Naive thymus-derived CD4-positive, alpha-beta T cell (primary cell): ENCODE measurements around the gene CST2. TPM values are rescaled to one million over a fixed set of nuclear protein-coding genes. Genes with fewer than 3 reads are reported as not detected.

ENCODE experiments used
- ATAC-seq: fragments of 150-1000 bp; cut with Tn5 transposase; 2 replicates; pipeline ENCODE4 v1.10.0; 2021; ENCODE audit warnings: mild to moderate bottlenecking, moderate library complexity
- CTCF ChIA-PET: fragments of 350-600 bp; sonication (Branson Sonifier 250); formaldehyde crosslinking; loops from one replicate; lab custom pipeline; 2021; ENCODE audit warnings: antibody characterized with exemption; lab: Charles Lee
- POLR2A ChIA-PET: fragments of 350-600 bp; sonication (Branson Sonifier 250); formaldehyde crosslinking; loops from one replicate; lab custom pipeline; 2021; ENCODE audit warnings: antibody characterized with exemption, inconsistent platforms; lab: Charles Lee
- DNase-seq, 9 donors: peaks; one replicate each; pipeline versions ENCODE4 v3.0.0 to v3.0.0-alpha.2; 2020 to 2022; ENCODE audit warnings: mixed read lengths in 1 of 9
- H3K27ac ChIP-seq: one replicate; pipeline ENCODE4 v1.7.0; 2013; ENCODE audit warnings: mild to moderate bottlenecking, low read depth, low read length, moderate library complexity
- H3K27me3 ChIP-seq, 2 donors: one replicate each; pipeline ENCODE4 v1.7.0; 2013; ENCODE audit warnings: low read length in 2 of 2, mild to moderate bottlenecking in 2 of 2, moderate library complexity in 2 of 2; ENCODE audit not compliant: control insufficient read depth in 2 of 2, insufficient read depth in 2 of 2
- H3K36me3 ChIP-seq, 3 experiments: 1 replicate in 2 of 3; 2 replicates in 1 of 3; pipeline ENCODE4 v1.7.0; 2013; ENCODE audit warnings: low read length in 3 of 3, mild to moderate bottlenecking in 3 of 3, moderate library complexity in 1 of 3; ENCODE audit not compliant: insufficient read depth in 3 of 3, control insufficient read depth in 2 of 3
- H3K4me1 ChIP-seq, 2 donors: one replicate each; pipeline ENCODE4 v1.7.0; 2013; ENCODE audit warnings: low read length in 2 of 2, mild to moderate bottlenecking in 2 of 2, moderate library complexity in 1 of 2; ENCODE audit not compliant: control insufficient read depth in 2 of 2, insufficient read depth in 2 of 2
- H3K4me3 ChIP-seq: 2 replicates; pipeline ENCODE4 v1.7.0; 2013; ENCODE audit warnings: mild to moderate bottlenecking, low read length
- H3K9me3 ChIP-seq, 3 experiments: 1 replicate in 2 of 3; 2 replicates in 1 of 3; pipeline ENCODE4 v1.7.0; 2013; ENCODE audit warnings: low read length in 3 of 3; ENCODE audit not compliant: control insufficient read depth in 2 of 3
- H3K27ac Mint-ChIP-seq, 9 donors: one replicate each; pipeline ENCODE4 v1.8.0; 2020 to 2022; ENCODE audit warnings: mixed read lengths in 9 of 9, mild to moderate bottlenecking in 8 of 9, moderate library complexity in 5 of 9, inconsistent platforms in 2 of 9
- H3K27me3 Mint-ChIP-seq, 5 donors: one replicate each; pipeline ENCODE4 v1.8.0; 2021 to 2022; ENCODE audit warnings: mixed read lengths in 5 of 5, mild to moderate bottlenecking in 1 of 5
- H3K36me3 Mint-ChIP-seq, 5 donors: one replicate each; pipeline ENCODE4 v1.8.0; 2020 to 2022; ENCODE audit warnings: mixed read lengths in 5 of 5, mild to moderate bottlenecking in 3 of 5, inconsistent platforms in 1 of 5
- H3K4me1 Mint-ChIP-seq, 7 donors: one replicate each; pipeline ENCODE4 v1.8.0; 2020 to 2022; ENCODE audit warnings: mixed read lengths in 7 of 7, mild to moderate bottlenecking in 3 of 7, inconsistent platforms in 1 of 7
- H3K4me3 Mint-ChIP-seq, 10 donors: one replicate each; pipeline ENCODE4 v1.8.0; 2020 to 2022; ENCODE audit warnings: mild to moderate bottlenecking in 10 of 10, mixed read lengths in 10 of 10, moderate library complexity in 6 of 10, inconsistent platforms in 2 of 10
- H3K9me3 Mint-ChIP-seq, 11 donors: one replicate each; pipeline ENCODE4 v1.8.0; 2020 to 2022; ENCODE audit warnings: mixed read lengths in 11 of 11, mild to moderate bottlenecking in 4 of 11, inconsistent platforms in 1 of 11, moderate library complexity in 1 of 11
- intact Hi-C, 2 donors: fragments of 100-400 bp; cut with micrococcal nuclease; formaldehyde crosslinking; loops; one replicate each; pipeline ENCODE4 v1.15.1; 2023
- polyA plus RNA-seq, 2 donors: library from polyadenylated mRNA; unstranded; fragments of 300-500 nt; fragmentation: Illumina TruSeq; gene quantifications; one replicate each; pipeline ENCODE4 v1.2.3, GENCODE V29; 2021
- total RNA-seq, 6 experiments: library from RNA in 5 of 6; stranded (reverse) in 5 of 6; gene quantifications; 1 replicate in 5 of 6; 2 replicates in 1 of 6; pipeline ENCODE4 v1.2.3 and lab custom pipeline; 2021 to 2026

CST2 gene
- total and polyA plus RNA-seq, 7 experiments from 2014 or later = not detected

DNA sequence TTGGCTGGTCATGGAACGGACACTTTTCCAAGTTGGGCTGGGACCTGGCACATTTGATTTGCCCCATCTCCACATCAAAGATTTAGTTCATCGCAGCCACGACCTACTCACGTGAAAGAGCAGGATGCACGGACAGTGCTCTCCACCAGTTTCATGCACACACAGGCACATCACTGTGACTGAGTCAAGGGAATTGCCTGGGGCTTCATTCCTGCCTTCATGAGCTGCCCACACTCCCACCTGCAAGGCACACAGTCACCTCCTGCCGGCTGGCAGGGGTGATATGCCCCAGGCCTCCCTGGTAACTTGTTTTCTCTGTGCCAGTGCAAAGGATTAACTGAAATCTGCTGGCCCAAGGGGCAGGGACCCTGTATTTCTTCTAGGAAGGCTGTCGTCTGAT, 52.4 kb downstream of the CST2 start:
- CTCF ChIA-PET = no interaction called here
- no peak for ATAC-seq
- intact Hi-C loops = no loop called here

More for the DNA sequence above, 52.4 kb downstream of the CST2 start:
- Histone ChIP-seq H3K4me1 (no peaks in the 10 kb centered on the region), H3K4me3 (no peak overlapping the region), H3K27ac (no peak overlapping the region), H3K9me3 (no peaks in the 10 kb centered on the region), H3K36me3 (no peaks in the 10 kb centered on the region), H3K27me3 (peaks cover 0 to 3% of the 10 kb centered on the region in 2 donors)
- Mint-ChIP-seq H3K36me3 (no peaks in the 10 kb centered on the region), H3K4me1 (no peaks in the 10 kb centered on the region), H3K4me3 (no peak overlapping the region), H3K27ac (no peak overlapping the region), H3K9me3 (no peaks in the 10 kb centered on the region), H3K27me3 (peaks cover under 1 to 36% (median 22%) of the 10 kb centered on the region in 5 donors)
- POLR2A ChIA-PET = no interaction called here
- DNase-seq = no peak

Other genes with a start within 250 kb of the CST2 start
- not detected for gene CST9, start 220.8 kb downstream of the CST2 start, total RNA-seq
- gene CST9, start 220.8 kb downstream of the CST2 start, polyA plus RNA-seq = not detected
- gene CST3, start 188.8 kb downstream of the CST2 start, total RNA-seq = 100 to 1,000 TPM in 1 of 5 experiments, 10 to 100 TPM in 3, 1 to 10 TPM in 1; 1.7 to 520 (median 22.2) TPM
- 1 to 10 TPM; 2.5 to 5.5 TPM for gene CST3, start 188.8 kb downstream of the CST2 start, polyA plus RNA-seq
- not detected for gene CST4, start 137.7 kb downstream of the CST2 start, total RNA-seq
- not detected for gene CST4, start 137.7 kb downstream of the CST2 start, polyA plus RNA-seq
- gene CST1, start 75.8 kb downstream of the CST2 start, total RNA-seq = not detected
- not detected for gene CST1, start 75.8 kb downstream of the CST2 start, polyA plus RNA-seq
- not detected for gene CST5, start 53.0 kb upstream of the CST2 start, total RNA-seq
- gene CST5, start 53.0 kb upstream of the CST2 start, polyA plus RNA-seq = not detected
- not detected for gene GGTLC1, start 162.1 kb upstream of the CST2 start, total RNA-seq
- gene GGTLC1, start 162.1 kb upstream of the CST2 start, polyA plus RNA-seq = not detected